ENCODE data around the gene CGA. TPM values are rescaled to one million over a fixed set of nuclear protein-coding genes. Genes with fewer than 3 reads are reported as not detected.

CGA gene
- total RNA-seq, 4 donors from 2014 or later: 0.53 to 5.7 TPM; not detected in 2

GRCh38 chr6:87092435-87092834, 2.5 kb downstream of the CGA start:
- 50% methylated on average over 3 of the region's 3 CpGs for WGBS
- Histone ChIP-seq H3K9me3 (no peaks in the 10 kb centered on the region), H3K4me1 (no peaks in the 10 kb centered on the region), H3K36me3 (no peaks in the 10 kb centered on the region), H3K27me3 (peaks cover 5% of the 10 kb centered on the region), H3K27ac (no peak overlapping the region), H3K4me3 (no peak overlapping the region)
- DNase-seq (ENCODE audit: low spot score in 2 of 2): no peak
- TF ChIP-seq POLR2A (IDR thresholded peaks at IDR 0.05): no peak
- TF ChIP-seq EP300 (IDR thresholded peaks at IDR 0.05): no peak
- no peak for TF ChIP-seq CTCF (IDR thresholded peaks at IDR 0.05)
- no peak for TF ChIP-seq POLR2AphosphoS5 (IDR thresholded peaks at IDR 0.05)

- Histone ChIP-seq H3K36me3 (no peaks in the 10 kb centered on the region), H3K4me3 (no peak overlapping the region), H3K4me1 (no peaks in the 10 kb centered on the region), H3K27ac (no peak overlapping the region), H3K27me3 (peaks cover 3% of the 10 kb centered on the region), H3K9me3 (no peaks in the 10 kb centered on the region)
- TF ChIP-seq CTCF (IDR thresholded peaks at IDR 0.05) (no peak), POLR2AphosphoS5 (IDR thresholded peaks at IDR 0.05) (no peak), POLR2A (IDR thresholded peaks at IDR 0.05) (no peak), EP300 (IDR thresholded peaks at IDR 0.05) (no peak)
- WGBS: 69% methylated on average over 2 of the region's 2 CpGs
- no peak for DNase-seq (ENCODE audit: low spot score in 2 of 2)
Observed at GRCh38 chr6:87089135-87089534, 5.8 kb downstream of the CGA start.

- Histone ChIP-seq H3K27ac (no peak overlapping the region), H3K27me3 (peaks cover 3% of the 10 kb centered on the region), H3K9me3 (no peaks in the 10 kb centered on the region), H3K36me3 (no peaks in the 10 kb centered on the region), H3K4me3 (no peak overlapping the region), H3K4me1 (no peaks in the 10 kb centered on the region)
- TF ChIP-seq POLR2AphosphoS5 (IDR thresholded peaks at IDR 0.05) (no peak), CTCF (IDR thresholded peaks at IDR 0.05) (no peak), EP300 (IDR thresholded peaks at IDR 0.05) (no peak), POLR2A (IDR thresholded peaks at IDR 0.05) (no peak)
- DNase-seq (ENCODE audit: low spot score in 2 of 2): no peak
- 84% methylated on average over 4 of the region's 4 CpGs for WGBS
Observed at GRCh38 chr6:87088076-87088475, 6.8 kb downstream of the CGA start.

- H3K4me1 ChIP-seq: no peaks in the 10 kb centered on the region
Observed at GRCh38 chr6:87082160-87082721, 12.7 kb downstream of the CGA start.

More at GRCh38 chr6:87082160-87082721, 12.7 kb downstream of the CGA start:
- Histone ChIP-seq H3K27me3 (peaks cover 3% of the 10 kb centered on the region), H3K9me3 (no peaks in the 10 kb centered on the region), H3K36me3 (no peaks in the 10 kb centered on the region), H3K4me3 (no peak overlapping the region), H3K27ac (no peak overlapping the region)
- 57% methylated on average over 2 of the region's 2 CpGs for WGBS
- TF ChIP-seq POLR2AphosphoS5 (IDR thresholded peaks at IDR 0.05) (no peak), POLR2A (IDR thresholded peaks at IDR 0.05) (no peak), CTCF (IDR thresholded peaks at IDR 0.05) (no peak), EP300 (IDR thresholded peaks at IDR 0.05) (no peak)
- no peak for DNase-seq (ENCODE audit: low spot score in 2 of 2)

All from suprapubic skin (tissue), 4 donors.